GM20000 (cell line): ENCODE results near the gene CPT1C.

Experiments used
- DNase-seq: peaks from one replicate; pipeline ENCODE4 v3.0.0; 2012; ENCODE audit warnings: low spot score
- TF ChIP-seq, protein P1 (sequence below): IDR thresholded peaks from 2 replicates; pipeline ENCODE4 v1.5.1; 2012; ENCODE audit warnings: mild to moderate bottlenecking, control low read depth; ENCODE audit errors: extremely low read depth, missing control alignments

CPT1C gene

DNA sequence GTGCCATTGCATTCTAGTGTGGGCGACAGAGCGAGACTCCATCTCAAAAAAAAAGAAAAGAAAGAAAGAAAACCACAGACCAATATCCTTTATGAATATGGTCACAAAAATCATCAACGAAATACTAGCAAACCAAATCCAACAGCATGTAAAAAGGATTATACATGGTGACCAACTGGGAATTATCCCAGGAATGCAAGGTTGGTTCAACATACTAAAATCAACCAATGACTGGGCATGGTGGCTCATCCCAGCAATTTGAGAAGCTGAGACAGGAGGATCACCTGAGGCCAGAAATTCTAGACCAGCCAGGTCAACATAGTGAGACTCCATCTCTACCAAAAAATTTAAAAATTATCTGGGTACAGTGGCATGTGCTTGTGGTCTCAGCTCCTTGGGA lies 65.0 kb downstream of the CPT1C start:
- DNase-seq: no peak
- TF ChIP-seq, protein P1, sequence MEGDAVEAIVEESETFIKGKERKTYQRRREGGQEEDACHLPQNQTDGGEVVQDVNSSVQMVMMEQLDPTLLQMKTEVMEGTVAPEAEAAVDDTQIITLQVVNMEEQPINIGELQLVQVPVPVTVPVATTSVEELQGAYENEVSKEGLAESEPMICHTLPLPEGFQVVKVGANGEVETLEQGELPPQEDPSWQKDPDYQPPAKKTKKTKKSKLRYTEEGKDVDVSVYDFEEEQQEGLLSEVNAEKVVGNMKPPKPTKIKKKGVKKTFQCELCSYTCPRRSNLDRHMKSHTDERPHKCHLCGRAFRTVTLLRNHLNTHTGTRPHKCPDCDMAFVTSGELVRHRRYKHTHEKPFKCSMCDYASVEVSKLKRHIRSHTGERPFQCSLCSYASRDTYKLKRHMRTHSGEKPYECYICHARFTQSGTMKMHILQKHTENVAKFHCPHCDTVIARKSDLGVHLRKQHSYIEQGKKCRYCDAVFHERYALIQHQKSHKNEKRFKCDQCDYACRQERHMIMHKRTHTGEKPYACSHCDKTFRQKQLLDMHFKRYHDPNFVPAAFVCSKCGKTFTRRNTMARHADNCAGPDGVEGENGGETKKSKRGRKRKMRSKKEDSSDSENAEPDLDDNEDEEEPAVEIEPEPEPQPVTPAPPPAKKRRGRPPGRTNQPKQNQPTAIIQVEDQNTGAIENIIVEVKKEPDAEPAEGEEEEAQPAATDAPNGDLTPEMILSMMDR: no peak

GRCh38 chr19:49758292-49758691 lies 67.4 kb downstream of the CPT1C start:
- TF ChIP-seq, protein P1: no peak
- DNase-seq: no peak

DNA sequence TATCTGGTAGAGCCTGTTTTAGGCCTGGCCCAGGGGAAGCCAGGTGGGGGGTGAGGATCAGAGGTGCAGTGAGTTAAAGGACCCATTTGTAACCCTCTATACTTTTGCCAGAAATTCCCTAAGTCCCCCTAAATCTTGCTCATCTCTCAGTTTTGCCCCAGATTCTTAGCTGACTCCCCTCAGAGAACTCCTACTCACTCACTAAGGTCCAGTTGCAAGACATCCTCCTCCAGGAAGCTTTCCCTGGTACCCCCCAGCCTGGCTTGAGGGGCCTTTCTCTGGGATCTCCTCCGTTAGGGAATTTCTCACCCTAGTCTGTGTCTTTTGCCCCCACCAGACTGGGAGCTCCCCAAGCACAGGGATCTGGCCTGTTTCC lies 70.3 kb downstream of the CPT1C start:
- DNase-seq: no peak

DNA sequence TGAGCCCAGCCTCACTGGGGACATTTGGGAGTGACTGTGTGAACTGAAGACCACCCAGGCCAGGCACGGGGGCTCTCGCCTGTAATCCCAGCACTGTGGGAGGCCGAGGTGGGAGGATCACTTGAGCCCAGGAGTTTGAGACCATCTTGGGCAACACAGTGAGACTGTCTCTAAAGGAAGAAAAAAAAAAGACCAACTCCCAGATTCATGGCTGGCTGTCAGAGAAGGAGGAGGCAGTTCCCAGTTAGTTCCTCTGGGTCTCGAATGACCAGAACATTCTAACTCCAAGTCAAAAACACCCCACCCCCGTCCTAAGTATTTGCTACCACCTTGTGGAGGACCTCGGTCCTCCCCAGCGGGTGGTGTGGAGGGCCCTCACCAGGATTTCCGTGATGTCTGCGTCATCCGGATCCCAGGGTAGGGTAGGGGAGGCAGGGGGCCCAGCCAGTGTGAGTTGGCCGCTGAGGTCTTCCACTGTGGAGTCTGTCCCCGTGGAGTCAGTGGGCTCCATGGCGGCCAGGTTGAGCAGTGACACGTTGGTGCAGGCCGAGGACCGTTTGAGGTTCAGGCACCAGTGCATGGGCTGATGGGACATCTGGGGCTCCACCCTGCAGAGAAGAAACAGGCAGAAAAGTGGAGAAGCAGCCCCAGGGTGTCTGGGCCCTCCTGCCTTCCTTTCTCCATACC lies 70.9 kb downstream of the CPT1C start:
- no peak for DNase-seq

More for the DNA sequence above, 70.3 kb downstream of the CPT1C start:
- TF ChIP-seq, protein P1: no peak

DNA sequence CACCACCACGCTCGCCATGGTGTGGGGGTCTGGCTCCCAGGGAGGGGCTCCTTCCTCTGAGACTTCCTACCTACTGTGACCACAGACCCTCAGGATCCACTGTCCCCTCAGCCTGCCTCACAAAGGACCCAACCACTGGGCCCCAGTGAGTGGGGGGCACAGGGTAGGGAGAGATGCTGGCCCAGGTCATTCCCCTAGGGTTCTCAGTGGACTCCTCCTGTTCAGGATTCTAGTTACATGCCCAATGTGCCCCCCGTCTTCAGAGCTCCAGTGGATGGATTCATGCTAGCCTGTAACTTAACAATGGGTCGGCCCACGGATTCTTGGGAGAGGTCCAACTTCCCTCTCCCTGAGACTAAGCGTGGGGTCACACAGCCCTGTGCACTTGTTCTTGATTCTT lies 72.3 kb downstream of the CPT1C start, which contains the start of gene TSKS:
TSS of gene TSKS (minus strand) at position 77 of the 400 bp plus-strand sequence. CDS start at position 18, 59 bp downstream.
- TF ChIP-seq, protein P1: no peak
- DNase-seq: no peak

More for the DNA sequence above, 70.9 kb downstream of the CPT1C start:
- TF ChIP-seq, protein P1: no peak
